ENCODE results near the gene COL19A1. TPM values are rescaled to one million over a fixed set of nuclear protein-coding genes. Genes with fewer than 3 reads are reported as not detected.

The COL19A1 gene
- total and polyA plus RNA-seq, 2 experiments from 2014 or later: not detected

DNA sequence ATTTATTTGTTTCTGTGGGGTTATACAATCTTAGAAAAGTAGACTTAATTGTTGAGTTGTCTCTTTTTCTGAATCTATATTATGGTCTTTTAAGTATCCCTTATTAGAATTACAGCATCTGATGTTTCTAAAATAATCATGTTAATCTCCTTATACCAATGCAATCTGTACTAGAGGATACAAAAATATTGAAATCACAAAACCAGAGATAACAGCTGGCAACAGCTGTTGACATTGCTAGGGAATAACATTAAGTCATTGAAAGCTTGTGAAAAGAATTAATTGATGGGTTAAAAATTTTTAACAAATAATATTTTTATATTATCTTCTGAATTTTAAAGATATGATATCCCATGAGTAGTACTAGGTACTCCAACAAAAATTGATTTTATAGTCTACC is 162.6 kb downstream of the COL19A1 start:
- no peaks in the 10 kb centered on the region for H3K27me3 Mint-ChIP-seq (ENCODE audit: insufficient read depth, low read depth, poor library complexity)
- no peak overlapping the region for H3K4me3 Mint-ChIP-seq
- H3K79me2 ChIP-seq (replicated peaks; ENCODE audit: insufficient read depth): no peaks in the 10 kb centered on the region
- no peak overlapping the region for H3K4me2 ChIP-seq
- no peak for TF ChIP-seq CTCF (conservative IDR thresholded peaks at IDR 0.05; ENCODE audit: low read depth in 2 of 2)
- TF ChIP-seq STAT1 (IDR thresholded peaks at IDR 0.05; ENCODE audit: unreplicated experiment): no peak
- no peak for TF ChIP-seq NANOG (IDR thresholded peaks at IDR 0.05; ENCODE audit: borderline replicate concordance)
- TF ChIP-seq, protein P1, sequence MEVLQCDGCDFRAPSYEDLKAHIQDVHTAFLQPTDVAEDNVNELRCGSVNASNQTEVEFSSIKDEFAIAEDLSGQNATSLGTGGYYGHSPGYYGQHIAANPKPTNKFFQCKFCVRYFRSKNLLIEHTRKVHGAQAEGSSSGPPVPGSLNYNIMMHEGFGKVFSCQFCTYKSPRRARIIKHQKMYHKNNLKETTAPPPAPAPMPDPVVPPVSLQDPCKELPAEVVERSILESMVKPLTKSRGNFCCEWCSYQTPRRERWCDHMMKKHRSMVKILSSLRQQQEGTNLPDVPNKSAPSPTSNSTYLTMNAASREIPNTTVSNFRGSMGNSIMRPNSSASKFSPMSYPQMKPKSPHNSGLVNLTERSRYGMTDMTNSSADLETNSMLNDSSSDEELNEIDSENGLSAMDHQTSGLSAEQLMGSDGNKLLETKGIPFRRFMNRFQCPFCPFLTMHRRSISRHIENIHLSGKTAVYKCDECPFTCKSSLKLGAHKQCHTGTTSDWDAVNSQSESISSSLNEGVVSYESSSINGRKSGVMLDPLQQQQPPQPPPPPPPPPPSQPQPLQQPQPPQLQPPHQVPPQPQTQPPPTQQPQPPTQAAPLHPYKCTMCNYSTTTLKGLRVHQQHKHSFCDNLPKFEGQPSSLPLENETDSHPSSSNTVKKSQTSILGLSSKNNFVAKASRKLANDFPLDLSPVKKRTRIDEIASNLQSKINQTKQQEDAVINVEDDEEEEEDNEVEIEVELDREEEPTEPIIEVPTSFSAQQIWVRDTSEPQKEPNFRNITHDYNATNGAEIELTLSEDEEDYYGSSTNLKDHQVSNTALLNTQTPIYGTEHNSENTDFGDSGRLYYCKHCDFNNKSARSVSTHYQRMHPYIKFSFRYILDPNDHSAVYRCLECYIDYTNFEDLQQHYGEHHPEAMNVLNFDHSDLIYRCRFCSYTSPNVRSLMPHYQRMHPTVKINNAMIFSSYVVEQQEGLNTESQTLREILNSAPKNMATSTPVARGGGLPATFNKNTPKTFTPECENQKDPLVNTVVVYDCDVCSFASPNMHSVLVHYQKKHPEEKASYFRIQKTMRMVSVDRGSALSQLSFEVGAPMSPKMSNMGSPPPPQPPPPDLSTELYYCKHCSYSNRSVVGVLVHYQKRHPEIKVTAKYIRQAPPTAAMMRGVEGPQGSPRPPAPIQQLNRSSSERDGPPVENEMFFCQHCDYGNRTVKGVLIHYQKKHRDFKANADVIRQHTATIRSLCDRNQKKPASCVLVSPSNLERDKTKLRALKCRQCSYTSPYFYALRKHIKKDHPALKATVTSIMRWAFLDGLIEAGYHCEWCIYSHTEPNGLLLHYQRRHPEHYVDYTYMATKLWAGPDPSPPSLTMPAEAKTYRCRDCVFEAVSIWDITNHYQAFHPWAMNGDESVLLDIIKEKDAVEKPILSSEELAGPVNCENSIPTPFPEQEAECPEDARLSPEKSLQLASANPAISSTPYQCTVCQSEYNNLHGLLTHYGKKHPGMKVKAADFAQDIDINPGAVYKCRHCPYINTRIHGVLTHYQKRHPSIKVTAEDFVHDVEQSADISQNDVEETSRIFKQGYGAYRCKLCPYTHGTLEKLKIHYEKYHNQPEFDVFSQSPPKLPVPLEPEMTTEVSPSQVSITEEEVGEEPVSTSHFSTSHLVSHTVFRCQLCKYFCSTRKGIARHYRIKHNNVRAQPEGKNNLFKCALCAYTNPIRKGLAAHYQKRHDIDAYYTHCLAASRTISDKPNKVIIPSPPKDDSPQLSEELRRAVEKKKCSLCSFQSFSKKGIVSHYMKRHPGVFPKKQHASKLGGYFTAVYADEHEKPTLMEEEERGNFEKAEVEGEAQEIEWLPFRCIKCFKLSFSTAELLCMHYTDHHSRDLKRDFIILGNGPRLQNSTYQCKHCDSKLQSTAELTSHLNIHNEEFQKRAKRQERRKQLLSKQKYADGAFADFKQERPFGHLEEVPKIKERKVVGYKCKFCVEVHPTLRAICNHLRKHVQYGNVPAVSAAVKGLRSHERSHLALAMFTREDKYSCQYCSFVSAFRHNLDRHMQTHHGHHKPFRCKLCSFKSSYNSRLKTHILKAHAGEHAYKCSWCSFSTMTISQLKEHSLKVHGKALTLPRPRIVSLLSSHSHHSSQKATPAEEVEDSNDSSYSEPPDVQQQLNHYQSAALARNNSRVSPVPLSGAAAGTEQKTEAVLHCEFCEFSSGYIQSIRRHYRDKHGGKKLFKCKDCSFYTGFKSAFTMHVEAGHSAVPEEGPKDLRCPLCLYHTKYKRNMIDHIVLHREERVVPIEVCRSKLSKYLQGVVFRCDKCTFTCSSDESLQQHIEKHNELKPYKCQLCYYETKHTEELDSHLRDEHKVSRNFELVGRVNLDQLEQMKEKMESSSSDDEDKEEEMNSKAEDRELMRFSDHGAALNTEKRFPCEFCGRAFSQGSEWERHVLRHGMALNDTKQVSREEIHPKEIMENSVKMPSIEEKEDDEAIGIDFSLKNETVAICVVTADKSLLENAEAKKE (CRISPR knock-in tag; IDR thresholded peaks at IDR 0.05): no peak
- TF ChIP-seq EZH2phosphoT487 (IDR thresholded peaks at IDR 0.05; ENCODE audit: unreplicated experiment): no peak
- TF ChIP-seq ETS1 (IDR thresholded peaks at IDR 0.05): no peak
- TF ChIP-seq, protein P2, sequence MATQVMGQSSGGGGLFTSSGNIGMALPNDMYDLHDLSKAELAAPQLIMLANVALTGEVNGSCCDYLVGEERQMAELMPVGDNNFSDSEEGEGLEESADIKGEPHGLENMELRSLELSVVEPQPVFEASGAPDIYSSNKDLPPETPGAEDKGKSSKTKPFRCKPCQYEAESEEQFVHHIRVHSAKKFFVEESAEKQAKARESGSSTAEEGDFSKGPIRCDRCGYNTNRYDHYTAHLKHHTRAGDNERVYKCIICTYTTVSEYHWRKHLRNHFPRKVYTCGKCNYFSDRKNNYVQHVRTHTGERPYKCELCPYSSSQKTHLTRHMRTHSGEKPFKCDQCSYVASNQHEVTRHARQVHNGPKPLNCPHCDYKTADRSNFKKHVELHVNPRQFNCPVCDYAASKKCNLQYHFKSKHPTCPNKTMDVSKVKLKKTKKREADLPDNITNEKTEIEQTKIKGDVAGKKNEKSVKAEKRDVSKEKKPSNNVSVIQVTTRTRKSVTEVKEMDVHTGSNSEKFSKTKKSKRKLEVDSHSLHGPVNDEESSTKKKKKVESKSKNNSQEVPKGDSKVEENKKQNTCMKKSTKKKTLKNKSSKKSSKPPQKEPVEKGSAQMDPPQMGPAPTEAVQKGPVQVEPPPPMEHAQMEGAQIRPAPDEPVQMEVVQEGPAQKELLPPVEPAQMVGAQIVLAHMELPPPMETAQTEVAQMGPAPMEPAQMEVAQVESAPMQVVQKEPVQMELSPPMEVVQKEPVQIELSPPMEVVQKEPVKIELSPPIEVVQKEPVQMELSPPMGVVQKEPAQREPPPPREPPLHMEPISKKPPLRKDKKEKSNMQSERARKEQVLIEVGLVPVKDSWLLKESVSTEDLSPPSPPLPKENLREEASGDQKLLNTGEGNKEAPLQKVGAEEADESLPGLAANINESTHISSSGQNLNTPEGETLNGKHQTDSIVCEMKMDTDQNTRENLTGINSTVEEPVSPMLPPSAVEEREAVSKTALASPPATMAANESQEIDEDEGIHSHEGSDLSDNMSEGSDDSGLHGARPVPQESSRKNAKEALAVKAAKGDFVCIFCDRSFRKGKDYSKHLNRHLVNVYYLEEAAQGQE (IDR thresholded peaks at IDR 0.05; ENCODE audit: unreplicated experiment): no peak
- TF ChIP-seq ZNF331 (CRISPR knock-in tag; IDR thresholded peaks at IDR 0.05; ENCODE audit: low read depth): no peak
- TF ChIP-seq ZNF114 (CRISPR knock-in tag; IDR thresholded peaks at IDR 0.05): no peak
- no peak for TF ChIP-seq EZH2 (IDR thresholded peaks at IDR 0.05; ENCODE audit: low read depth, unreplicated experiment)
- TF ChIP-seq POLR2AphosphoS5 (IDR thresholded peaks at IDR 0.05; ENCODE audit: low read depth): no peak
- TF ChIP-seq JUNB (IDR thresholded peaks at IDR 0.05; ENCODE audit: unreplicated experiment): no peak
- TF ChIP-seq CREB1 (CRISPR knock-in tag; IDR thresholded peaks at IDR 0.05; ENCODE audit: low read depth): no peak
- H2AFZ ChIP-seq: no peak overlapping the region
- H3K4me1 ChIP-seq (ENCODE audit: insufficient read depth): no peaks in the 10 kb centered on the region
- H3K27ac Mint-ChIP-seq: no peak overlapping the region
- H3K27me3 ChIP-seq (ENCODE audit: insufficient read depth): no peaks in the 10 kb centered on the region
- H3F3A ChIP-seq (replicated peaks; ENCODE audit: low read depth): no peaks in the 10 kb centered on the region
- ATAC-seq (no peak), DNase-seq (ENCODE audit: low spot score) (no peak)
- H3K36me3 Mint-ChIP-seq (ENCODE audit: low read depth): no peaks in the 10 kb centered on the region
- no peaks in the 10 kb centered on the region for H3K9me2 ChIP-seq (ENCODE audit: insufficient read depth)
- no peaks in the 10 kb centered on the region for H3K4me1 Mint-ChIP-seq
- no peaks in the 10 kb centered on the region for H3K36me3 ChIP-seq (ENCODE audit: insufficient read depth)
- H3K4me3 ChIP-seq: no peak overlapping the region
- H4K20me1 ChIP-seq (replicated peaks; ENCODE audit: insufficient read depth): no peaks in the 10 kb centered on the region
- H3K27ac ChIP-seq (ENCODE audit: low read depth): no peak overlapping the region
- no peaks in the 10 kb centered on the region for H3K9me3 Mint-ChIP-seq

All from GM23338 (cell line).